ENCODE data around the gene AHNAK. TPM values are rescaled to one million over a fixed set of nuclear protein-coding genes. Genes with fewer than 3 reads are reported as not detected.

The AHNAK gene
- total and polyA plus RNA-seq, 2 donors (not counting 1 experiment from before 2014, with no cell fraction given) = 220 to 762 TPM

- TF ChIP-seq CTCF (conservative IDR thresholded peaks at IDR 0.05 in 1 of 2, IDR thresholded peaks at IDR 0.05 in 1 of 2; ENCODE audit: low read depth in 1 of 2, low read length in 2 of 2) = no peak
- no peak for TF ChIP-seq EZH2 (IDR thresholded peaks at IDR 0.05; ENCODE audit: low read length, missing control alignments)
- peaks cover 23% of the 10 kb centered on the region for H4K20me1 ChIP-seq (ENCODE audit: control insufficient read depth, extremely low read depth, insufficient read depth, low read length)
- no peak for DNase-seq (ENCODE audit: low read depth in 2 of 2)
- H3K4me3 ChIP-seq (replicated peaks in 1 of 4; ENCODE audit: control extremely low read depth in 1 of 4, insufficient read depth in 1 of 4, low read depth in 3 of 4, low read length in 4 of 4) = peak overlapping the region; percentile 4 to 41 (median 32)
- no peaks in the 10 kb centered on the region for H3K27me3 ChIP-seq (ENCODE audit: control insufficient read depth, insufficient read depth, low read length)
- peaks cover 98% of the 10 kb centered on the region for H3K79me2 ChIP-seq (ENCODE audit: control insufficient read depth, insufficient read depth, low read length)
- no peak overlapping the region for H3K9ac ChIP-seq (ENCODE audit: insufficient read depth, low read length)
- peaks cover 37% of the 10 kb centered on the region for H3K4me1 ChIP-seq (ENCODE audit: control insufficient read depth, extremely low read depth, insufficient read depth, low read length)
- no peak overlapping the region for H2AFZ ChIP-seq (ENCODE audit: low read length)
- peak overlapping the region; percentile 11 for H3K27ac ChIP-seq (ENCODE audit: insufficient read depth, low read length)
- H3K9me3 ChIP-seq (ENCODE audit: control insufficient read depth, insufficient read depth, low read depth, low read length) = no peaks in the 10 kb centered on the region
- peak overlapping the region; percentile 86 for H3K4me2 ChIP-seq (ENCODE audit: extremely low read depth, insufficient read depth, low read length)
- H3K36me3 ChIP-seq (ENCODE audit: control insufficient read depth, insufficient read depth, low read length) = peaks cover 27% of the 10 kb centered on the region
Measured at GRCh38 chr11:62538470-62539237, 8.0 kb downstream of the AHNAK start.

GRCh38 chr11:62536301-62536957 is 10.2 kb downstream of the AHNAK start:
- peak overlapping the region; percentile 11 for H3K4me2 ChIP-seq (ENCODE audit: extremely low read depth, insufficient read depth, low read length)
- peaks cover 20% of the 10 kb centered on the region for H4K20me1 ChIP-seq (ENCODE audit: control insufficient read depth, extremely low read depth, insufficient read depth, low read length)

More at GRCh38 chr11:62536301-62536957, 10.2 kb downstream of the AHNAK start:
- peaks cover 98% of the 10 kb centered on the region for H3K79me2 ChIP-seq (ENCODE audit: control insufficient read depth, insufficient read depth, low read length)
- H3K9me3 ChIP-seq (ENCODE audit: control insufficient read depth, insufficient read depth, low read depth, low read length) = no peaks in the 10 kb centered on the region
- no peaks in the 10 kb centered on the region for H3K27me3 ChIP-seq (ENCODE audit: control insufficient read depth, insufficient read depth, low read length)
- H2AFZ ChIP-seq (ENCODE audit: low read length) = no peak overlapping the region
- H3K4me1 ChIP-seq (ENCODE audit: control insufficient read depth, extremely low read depth, insufficient read depth, low read length) = peaks cover 30% of the 10 kb centered on the region
- DNase-seq (ENCODE audit: low read depth in 2 of 2) = no peak
- TF ChIP-seq CTCF (conservative IDR thresholded peaks at IDR 0.05 in 1 of 2, IDR thresholded peaks at IDR 0.05 in 1 of 2; ENCODE audit: low read depth in 1 of 2, low read length in 2 of 2) (no peak), EZH2 (IDR thresholded peaks at IDR 0.05; ENCODE audit: low read length, missing control alignments) (no peak)
- H3K36me3 ChIP-seq (ENCODE audit: control insufficient read depth, insufficient read depth, low read length) = peaks cover 43% of the 10 kb centered on the region
- H3K4me3 ChIP-seq (replicated peaks in 1 of 4; ENCODE audit: control extremely low read depth in 1 of 4, insufficient read depth in 1 of 4, low read depth in 3 of 4, low read length in 4 of 4) = peak overlapping the region in 1 of 4 experiments; percentile 20
- peak overlapping the region; percentile 18 for H3K27ac ChIP-seq (ENCODE audit: insufficient read depth, low read length)
- H3K9ac ChIP-seq (ENCODE audit: insufficient read depth, low read length) = no peak overlapping the region

Data from fibroblast of lung (primary cell).